ENCODE data around the gene PIRT. TPM values are rescaled to one million over a fixed set of nuclear protein-coding genes. Genes with fewer than 3 reads are reported as not detected.

Gene PIRT
- total and polyA plus RNA-seq, 11 donors, result not detected

GRCh38 chr17:10785295-10785694 is 52.6 kb downstream of the PIRT start:
- DNase-seq (no peak), ATAC-seq (no peak)
- Histone ChIP-seq H3K36me3 (no peaks in the 10 kb centered on the region), H3K9me3 (peaks cover 0 to 23% (median 1%) of the 10 kb centered on the region in 12 donors), H3K27ac (no peak overlapping the region), H3K4me1 (peaks cover 0 to 4% (median 0%) of the 10 kb centered on the region in 12 donors), H3K27me3 (no peaks in the 10 kb centered on the region), H3K4me3 (no peak overlapping the region)
- TF ChIP-seq POLR2A (IDR thresholded peaks at IDR 0.05), result no peak
- no peak for TF ChIP-seq CTCF (IDR thresholded peaks at IDR 0.05)
- WGBS, 4 donors, result 94 to 97% (median 95%) methylated on average over 2 of the region's 2 CpGs
- intact Hi-C loops (cut with DNase I), result no loop called here

DNA sequence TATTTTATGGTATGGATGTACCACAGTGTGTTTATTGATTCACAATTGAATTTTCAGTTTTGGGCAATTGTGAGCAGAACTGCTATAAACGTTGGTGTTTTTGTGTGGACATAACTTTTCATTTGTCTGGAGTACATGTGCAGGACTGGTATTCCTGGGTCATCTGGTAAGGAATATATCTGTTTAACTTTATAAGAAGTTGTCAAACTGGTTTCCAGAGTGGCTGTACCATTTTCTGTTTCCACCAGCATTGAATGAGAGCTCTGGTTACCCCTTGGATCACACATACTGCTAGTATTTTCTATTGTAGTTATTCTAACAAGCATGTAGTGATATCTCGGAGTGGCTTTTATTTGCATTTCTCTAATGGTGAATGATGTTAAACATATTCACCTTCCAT is 58.3 kb downstream of the PIRT start:
- no peak overlapping the region for H3K27ac ChIP-seq
- H3K27me3 ChIP-seq, result no peaks in the 10 kb centered on the region
- TF ChIP-seq POLR2A (IDR thresholded peaks at IDR 0.05) (no peak), CTCF (IDR thresholded peaks at IDR 0.05) (no peak)
- no peak overlapping the region for H3K4me3 ChIP-seq
- DNase-seq (no peak), ATAC-seq (no peak)
- intact Hi-C loops (cut with DNase I), result no loop called here
- WGBS, 4 donors, result 79 to 88% (median 84%) methylated on average over 2 of the region's 2 CpGs
- H3K9me3 ChIP-seq, result peaks cover 0 to 27% (median 1%) of the 10 kb centered on the region in 12 donors
- H3K4me1 ChIP-seq, result no peaks in the 10 kb centered on the region
- H3K36me3 ChIP-seq, result no peaks in the 10 kb centered on the region

- 79 to 94% (median 84%) methylated on average over 6 of the region's 6 CpGs for WGBS, 4 donors
- Histone ChIP-seq H3K27me3 (no peaks in the 10 kb centered on the region), H3K36me3 (no peaks in the 10 kb centered on the region), H3K4me3 (no peak overlapping the region), H3K9me3 (peaks cover 0 to 23% (median 1%) of the 10 kb centered on the region in 12 donors), H3K27ac (no peak overlapping the region), H3K4me1 (no peaks in the 10 kb centered on the region)
- intact Hi-C loops (cut with DNase I), result no loop called here
- no peak for TF ChIP-seq CTCF (IDR thresholded peaks at IDR 0.05)
- TF ChIP-seq POLR2A (IDR thresholded peaks at IDR 0.05), result no peak
- ATAC-seq (no peak), DNase-seq (no peak)
Measured at GRCh38 chr17:10777890-10778289, 60.0 kb downstream of the PIRT start.

DNA sequence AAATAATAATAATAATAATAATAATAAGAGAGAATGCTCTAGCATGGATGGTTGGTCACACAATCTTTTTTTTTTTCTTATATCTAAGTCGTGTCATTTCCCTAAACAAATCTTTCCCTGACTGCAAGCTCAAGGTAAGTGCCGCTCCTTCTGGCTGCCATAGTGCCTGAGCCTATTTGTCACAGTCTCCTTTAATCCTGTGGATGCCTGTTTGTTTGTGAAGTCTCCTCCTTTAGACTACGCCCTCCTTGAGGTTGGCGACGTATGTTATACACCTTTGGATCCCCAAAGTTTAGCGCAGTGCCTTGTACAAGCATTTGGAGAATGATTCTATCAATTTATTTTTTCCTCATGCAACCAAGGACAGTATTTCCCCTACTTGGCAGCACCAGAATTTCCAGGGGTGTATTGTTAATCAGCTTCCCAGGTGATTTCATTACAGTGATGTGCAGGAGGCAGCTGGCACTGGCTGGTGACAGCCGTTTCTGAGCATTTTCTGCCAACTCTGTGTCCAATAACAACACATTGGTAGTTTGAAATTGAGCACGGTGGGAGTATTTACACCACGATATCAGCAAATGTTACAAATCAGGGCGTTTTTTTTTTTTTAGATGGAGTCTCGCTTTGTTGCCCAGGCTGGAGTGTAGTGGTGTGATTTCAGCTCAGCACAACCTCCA is 60.6 kb downstream of the PIRT start:
- no peak for ATAC-seq
- Histone ChIP-seq H3K27me3 (no peaks in the 10 kb centered on the region), H3K9me3 (peaks cover 0 to 21% (median 3%) of the 10 kb centered on the region in 12 donors), H3K36me3 (no peaks in the 10 kb centered on the region), H3K4me1 (no peaks in the 10 kb centered on the region), H3K27ac (no peak overlapping the region), H3K4me3 (no peak overlapping the region)
- intact Hi-C loops (cut with DNase I), result no loop called here
- WGBS, 4 donors, result 86 to 91% (median 88%) methylated on average over 11 of the region's 11 CpGs
- no peak for TF ChIP-seq CTCF (IDR thresholded peaks at IDR 0.05)
- TF ChIP-seq POLR2A (IDR thresholded peaks at IDR 0.05), result no peak
- no peak for DNase-seq

Data from heart left ventricle (tissue), 16 donors.